Caco-2 (cell line): ENCODE results near the gene DPYSL4. TPM values are rescaled to one million over a fixed set of nuclear protein-coding genes. Genes with fewer than 3 reads are reported as not detected.

ENCODE experiments used
- BruUV-seq: library from RNA; stranded (reverse); fragments of 400-500 nt; replicated peaks from 2 replicates; lab custom pipeline; 2021; lab: Mats Ljungman, UMichigan
- CTCF ChIA-PET: fragments of 300-600 bp; sonication (Branson Sonifier 250); formaldehyde crosslinking; loops from one replicate; lab custom pipeline; 2022; ENCODE audit warnings: antibody characterized with exemption; lab: Charles Lee
- POLR2A ChIA-PET: fragments of 300-600 bp; sonication (Branson Sonifier 250); formaldehyde crosslinking; loops from one replicate; lab custom pipeline; 2022; ENCODE audit warnings: antibody characterized with exemption; lab: Charles Lee
- DNase-seq, 2 experiments: peaks; one replicate each; pipeline versions ENCODE4 v3.0.0 to v3.0.0-alpha.2; 2020 to 2022
- H3K27me3 ChIP-seq: replicated peaks from 2 replicates; pipeline ENCODE4 v1.6.0; 2011; ENCODE audit warnings: low read length; ENCODE audit not compliant: control insufficient read depth, insufficient read depth
- H3K36me3 ChIP-seq: 2 replicates; pipeline ENCODE4 v1.5.1; 2011; ENCODE audit warnings: low read length; ENCODE audit not compliant: control insufficient read depth, insufficient read depth
- H3K4me1 ChIP-seq: fragments of 250-450 bp; sonication (Bioruptor Pico); 2 replicates; pipeline ENCODE4 v1.5.1; 2020; ENCODE audit warnings: mild to moderate bottlenecking
- H3K4me3 ChIP-seq: 2 replicates; pipeline ENCODE4 v1.5.1; 2011; ENCODE audit warnings: low read depth, mild to moderate bottlenecking, control low read depth, low read length
- H3K9me3 ChIP-seq: fragments of 250-450 bp; sonication (Bioruptor Pico); 2 replicates; pipeline ENCODE4 v1.5.1; 2020; ENCODE audit warnings: mild to moderate bottlenecking, moderate library complexity
- H3K27ac Mint-ChIP-seq: one replicate; pipeline ENCODE4 v1.8.0; 2022; ENCODE audit warnings: mixed read lengths; ENCODE audit not compliant: unreplicated experiment
- H3K27me3 Mint-ChIP-seq: one replicate; pipeline ENCODE4 v1.8.0; 2022; ENCODE audit warnings: mixed read lengths; ENCODE audit not compliant: insufficient read depth, unreplicated experiment
- H3K36me3 Mint-ChIP-seq: one replicate; pipeline ENCODE4 v1.8.0; 2022; ENCODE audit warnings: mild to moderate bottlenecking, mixed read lengths; ENCODE audit not compliant: insufficient read depth, unreplicated experiment
- H3K4me1 Mint-ChIP-seq: one replicate; pipeline ENCODE4 v1.8.0; 2022; ENCODE audit warnings: low read depth, mixed read lengths; ENCODE audit not compliant: unreplicated experiment
- H3K4me3 Mint-ChIP-seq: one replicate; pipeline ENCODE4 v1.8.0; 2022; ENCODE audit warnings: mild to moderate bottlenecking, moderate library complexity, mixed read lengths; ENCODE audit not compliant: unreplicated experiment
- H3K9me3 Mint-ChIP-seq: one replicate; pipeline ENCODE4 v1.8.0; 2022; ENCODE audit warnings: mixed read lengths; ENCODE audit not compliant: unreplicated experiment
- CTCF ChIP-seq, 2 experiments: fragments of 200-600 bp in 1 of 2; IDR thresholded peaks; 1 replicate in 1 of 2; 2 replicates in 1 of 2; pipeline versions ENCODE4 v1.5.1 to v1.8.0; 2011 to 2022; ENCODE audit warnings: antibody characterized with exemption in 1 of 2, control low read depth in 1 of 2, inconsistent platforms in 1 of 2, low read depth in 1 of 2, low read length in 1 of 2, mild to moderate bottlenecking in 1 of 2, moderate library complexity in 1 of 2; ENCODE audit not compliant: insufficient read depth in 1 of 2, severe bottlenecking in 1 of 2, unreplicated experiment in 1 of 2
- intact Hi-C: fragments of 100-400 bp; cut with micrococcal nuclease; formaldehyde crosslinking; loops from one replicate; pipeline ENCODE4 v1.10.0; 2022; ENCODE audit not compliant: unreplicated experiment
- total RNA-seq: library from RNA; stranded (reverse); gene quantifications from 2 replicates; pipeline ENCODE4 v1.2.3, GENCODE V29; 2022

Gene DPYSL4
- total RNA-seq, 1 experiment from 2014 or later = not detected

- no peak for DNase-seq
- H3K27ac Mint-ChIP-seq = no peak overlapping the region
- no peak overlapping the region for H3K4me3 ChIP-seq
- peaks cover 16% of the 10 kb centered on the region for H3K27me3 Mint-ChIP-seq
- intact Hi-C loops = no loop called here
- H3K9me3 ChIP-seq = 0 out of 2 replicates have a peak, but pooled peaks cover 3% of the 10 kb centered on the region
- CTCF ChIA-PET = no interaction called here
- no TSS peak for BruUV-seq
- H3K36me3 ChIP-seq = no peaks in the 10 kb centered on the region
- H3K36me3 Mint-ChIP-seq = peaks cover 6% of the 10 kb centered on the region
- no peak for TF ChIP-seq CTCF (IDR thresholded peaks at IDR 0.05; ENCODE audit: insufficient read depth in 1 of 2, low read depth in 1 of 2, low read length in 1 of 2, severe bottlenecking in 1 of 2, unreplicated experiment in 1 of 2)
- H3K9me3 Mint-ChIP-seq = peaks cover 5% of the 10 kb centered on the region
- H3K4me1 ChIP-seq = no peaks in the 10 kb centered on the region
- H3K4me1 Mint-ChIP-seq = no peaks in the 10 kb centered on the region
- POLR2A ChIA-PET = no interaction called here
- H3K27me3 ChIP-seq = no peaks in the 10 kb centered on the region
- no peak overlapping the region for H3K4me3 Mint-ChIP-seq
Observed at GRCh38 chr10:132168571-132169030, 18.1 kb upstream of the DPYSL4 start.

- no peaks in the 10 kb centered on the region for H3K4me1 ChIP-seq
- Mint-ChIP-seq H3K27me3 (peaks cover 16% of the 10 kb centered on the region), H3K27ac (no peak overlapping the region), H3K4me3 (no peak overlapping the region), H3K36me3 (peaks cover 12% of the 10 kb centered on the region), H3K4me1 (no peaks in the 10 kb centered on the region), H3K9me3 (peaks cover 9% of the 10 kb centered on the region)
- H3K27me3 ChIP-seq = no peaks in the 10 kb centered on the region
- DNase-seq = no peak
- no peak overlapping the region for H3K4me3 ChIP-seq
- BruUV-seq = no TSS peak
- intact Hi-C loops = no loop called here
- ChIA-PET CTCF (interaction anchor here (0.5 kb wide), 1 partner anchor 88 kb away, joined by 3 read pairs; no protein-coding TSS in a partner anchor), POLR2A (no interaction called here)
- H3K36me3 ChIP-seq = no peaks in the 10 kb centered on the region
- no peak for TF ChIP-seq CTCF (IDR thresholded peaks at IDR 0.05; ENCODE audit: insufficient read depth in 1 of 2, low read depth in 1 of 2, low read length in 1 of 2, severe bottlenecking in 1 of 2, unreplicated experiment in 1 of 2)
- H3K9me3 ChIP-seq = peaks cover 5% of the 10 kb centered on the region; the same call in 1 of the 2 replicates
Observed at GRCh38 chr10:132169031-132169765, 17.6 kb upstream of the DPYSL4 start.

DNA sequence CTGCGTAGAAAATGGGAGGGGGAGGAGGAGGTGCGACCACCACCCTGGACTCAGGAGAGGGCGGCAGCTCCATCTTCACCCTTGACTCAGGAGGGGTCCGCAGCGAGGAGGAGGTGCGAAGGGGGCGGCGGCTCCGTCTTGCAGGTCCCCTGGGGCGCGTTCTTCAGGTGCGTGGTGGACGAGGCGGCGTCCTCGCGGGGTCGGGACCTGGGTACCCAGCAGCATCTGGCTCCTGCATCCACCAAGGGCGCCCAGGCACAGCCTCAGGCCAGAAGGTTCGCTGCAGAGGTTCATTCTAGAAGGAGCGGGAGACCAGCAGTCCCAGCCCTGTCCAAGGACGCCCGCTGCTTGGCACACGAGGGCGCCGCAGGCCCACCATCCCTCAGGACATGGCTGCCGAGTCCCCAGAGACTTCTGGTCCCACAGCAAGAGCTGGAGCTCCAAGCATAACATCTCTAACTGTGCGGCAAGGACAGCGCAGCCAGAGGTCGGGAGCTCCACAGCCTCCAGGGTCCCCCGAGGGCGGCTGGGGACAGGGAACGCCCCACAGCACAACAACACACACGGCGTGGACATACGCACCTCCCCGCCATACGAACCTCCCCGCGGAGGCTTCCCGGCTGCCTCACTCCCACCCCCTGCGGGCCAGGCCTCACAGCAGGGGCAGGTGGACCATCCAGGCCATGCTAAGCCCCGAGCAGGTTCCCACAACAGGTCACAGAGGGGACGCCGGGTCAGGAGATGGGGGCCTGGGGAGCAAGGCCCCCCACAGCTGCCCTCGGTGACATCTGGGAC lies 16.8 kb upstream of the DPYSL4 start:
- DNase-seq = no peak
- H3K27me3 Mint-ChIP-seq = peaks cover 16% of the 10 kb centered on the region
- no peaks in the 10 kb centered on the region for H3K4me1 Mint-ChIP-seq
- no peak overlapping the region for H3K4me3 ChIP-seq
- intact Hi-C loops = no loop called here
- no peaks in the 10 kb centered on the region for H3K36me3 ChIP-seq
- H3K9me3 ChIP-seq = peaks cover 11% of the 10 kb centered on the region; the same call in 1 of the 2 replicates
- ChIA-PET POLR2A (no interaction called here), CTCF (interaction anchor here (0.5 to 0.6 kb wide), 2 partner anchors 87 to 145 kb away, joined by 3 read pairs; no protein-coding TSS in a partner anchor)
- TF ChIP-seq CTCF (IDR thresholded peaks at IDR 0.05; ENCODE audit: insufficient read depth in 1 of 2, low read depth in 1 of 2, low read length in 1 of 2, severe bottlenecking in 1 of 2, unreplicated experiment in 1 of 2) = no peak
- no TSS peak for BruUV-seq
- H3K36me3 Mint-ChIP-seq = peaks cover 14% of the 10 kb centered on the region
- no peaks in the 10 kb centered on the region for H3K27me3 ChIP-seq
- no peak overlapping the region for H3K4me3 Mint-ChIP-seq
- H3K4me1 ChIP-seq = no peaks in the 10 kb centered on the region
- H3K27ac Mint-ChIP-seq = no peak overlapping the region
- H3K9me3 Mint-ChIP-seq = peaks cover 9% of the 10 kb centered on the region
